RWPE2 (cell line): ENCODE data around the gene BRME1.
A peak's percentile ranks its signal among the peaks of the same experiment; 100 is the strongest.

Source experiments
- ATAC-seq: fragments of 200-7000 bp; cut with Tn5 transposase; 3 replicates; pipeline ENCODE4 v1.9.1; 2021; ENCODE audit warnings: low read depth
- DNase-seq: peaks from one replicate; pipeline ENCODE4 v3.0.0-alpha.2; 2020; ENCODE audit warnings: low spot score
- H3K27ac ChIP-seq: fragments of 450-650 bp; 2 replicates; pipeline ENCODE4 v1.5.1; 2017; ENCODE audit warnings: mild to moderate bottlenecking; ENCODE audit not compliant: poor library complexity, severe bottlenecking
- H3K27me3 ChIP-seq: fragments of 250-450 bp; sonication (Bioruptor Pico); 2 replicates; pipeline ENCODE4 v1.5.1; 2021; ENCODE audit warnings: mild to moderate bottlenecking, moderate library complexity; ENCODE audit not compliant: insufficient read depth, poor library complexity, severe bottlenecking
- H3K36me3 ChIP-seq: fragments of 250-450 bp; sonication (Bioruptor Pico); 2 replicates; pipeline ENCODE4 v1.5.1; 2020; ENCODE audit warnings: low read depth, mild to moderate bottlenecking, moderate library complexity
- H3K4me1 ChIP-seq: fragments of 250-450 bp; sonication (Bioruptor Pico); 2 replicates; pipeline ENCODE4 v1.5.1; 2021; ENCODE audit warnings: mild to moderate bottlenecking, moderate library complexity; ENCODE audit not compliant: insufficient read depth, poor library complexity, severe bottlenecking
- H3K4me3 ChIP-seq: fragments of 250-450 bp; sonication (Bioruptor Pico); 2 replicates; pipeline ENCODE4 v1.5.1; 2021; ENCODE audit warnings: mild to moderate bottlenecking, moderate library complexity; ENCODE audit not compliant: severe bottlenecking
- H3K9me3 ChIP-seq: fragments of 250-450 bp; sonication (Bioruptor Pico); 2 replicates; pipeline ENCODE4 v1.5.1; 2021; ENCODE audit warnings: mild to moderate bottlenecking, moderate library complexity; ENCODE audit not compliant: severe bottlenecking
- CTCF ChIP-seq: fragments of 450-650 bp; IDR thresholded peaks from one replicate; pipeline ENCODE4 v1.5.1; 2017; ENCODE audit warnings: mild to moderate bottlenecking, moderate library complexity; ENCODE audit not compliant: poor library complexity, severe bottlenecking

The BRME1 gene

GRCh38 chr19:13905634-13906520, at the start of gene BRME1, which contains the start of gene CC2D1A:
BRME1 (minus strand) TSS chr19:13906117; CDS start chr19:13904892, 1,225 bp downstream.
CC2D1A (plus strand) TSS chr19:13906201; CDS start chr19:13906442, 241 bp downstream.
- Histone ChIP-seq H3K27me3 (no peaks in the 10 kb centered on the region), H3K4me1 (no peaks in the 10 kb centered on the region), H3K27ac (peak within 1 kb of the TSS; percentile 43), H3K36me3 (peaks cover 11% of the 10 kb centered on the region), H3K4me3 (peak within 1 kb of the TSS; percentile 62), H3K9me3 (no peaks in the 10 kb centered on the region)
- ATAC-seq, result peak; percentile 98
- no peak for TF ChIP-seq CTCF
- peak; percentile 91 for DNase-seq

GRCh38 chr19:13954185-13954584, 48.3 kb upstream of the BRME1 start:
- DNase-seq (no peak), ATAC-seq (no peak)
- no peak for TF ChIP-seq CTCF
- no peak overlapping the region for H3K4me3 ChIP-seq
- H3K36me3 ChIP-seq, result peaks cover 46% of the 10 kb centered on the region
- H3K27me3 ChIP-seq, result no peaks in the 10 kb centered on the region
- H3K9me3 ChIP-seq, result no peaks in the 10 kb centered on the region
- peaks cover 4% of the 10 kb centered on the region for H3K4me1 ChIP-seq
- H3K27ac ChIP-seq, result no peak overlapping the region

GRCh38 chr19:13952931-13953531, 47.1 kb upstream of the BRME1 start:
- DNase-seq (no peak), ATAC-seq (peak; percentile 32)
- Histone ChIP-seq H3K4me3 (peak overlapping the region; percentile 45), H3K4me1 (peaks cover 4% of the 10 kb centered on the region), H3K27me3 (no peaks in the 10 kb centered on the region), H3K27ac (peak overlapping the region; percentile 52), H3K36me3 (peaks cover 39% of the 10 kb centered on the region), H3K9me3 (no peaks in the 10 kb centered on the region)
- peak; percentile 33 for TF ChIP-seq CTCF

GRCh38 chr19:13952154-13952930, 46.4 kb upstream of the BRME1 start, which contains the start of gene DCAF15:
DCAF15 (plus strand) TSS chr19:13952509; CDS start chr19:13952513, 4 bp downstream.
- H3K4me3 ChIP-seq, result peak within 1 kb of the TSS; percentile 45
- ATAC-seq, result peak; percentile 99
- peak; percentile 99 for DNase-seq
- TF ChIP-seq CTCF, result no peak
- peak within 1 kb of the TSS; percentile 52 for H3K27ac ChIP-seq
- peaks cover 33% of the 10 kb centered on the region for H3K36me3 ChIP-seq
- no peaks in the 10 kb centered on the region for H3K27me3 ChIP-seq
- peaks cover 4% of the 10 kb centered on the region for H3K4me1 ChIP-seq
- no peaks in the 10 kb centered on the region for H3K9me3 ChIP-seq
